PC-3 (cell line): Measurements from ENCODE around the gene HRH2. TPM values are rescaled to one million over a fixed set of nuclear protein-coding genes. Genes with fewer than 3 reads are reported as not detected.
A peak's percentile ranks its signal among the peaks of the same experiment; 100 is the strongest.

ENCODE experiments used
- ATAC-seq: fragments of 200-7000 bp; cut with Tn5 transposase; 2 replicates; pipeline ENCODE4 v1.9.1; 2020; ENCODE audit warnings: mild to moderate bottlenecking, moderate library complexity
- BruUV-seq: library from RNA; stranded (reverse); fragments of 400-500 nt; replicated peaks from 2 replicates; lab custom pipeline; 2021; lab: Mats Ljungman, UMichigan
- CTCF ChIA-PET: fragments of 300-600 bp; sonication (Branson Sonifier 250); formaldehyde crosslinking; loops from one replicate; lab custom pipeline; 2022; ENCODE audit warnings: antibody characterized with exemption; lab: Charles Lee
- POLR2A ChIA-PET: fragments of 300-600 bp; sonication (Branson Sonifier 250); formaldehyde crosslinking; loops from one replicate; lab custom pipeline; 2022; ENCODE audit warnings: antibody characterized with exemption; ENCODE audit not compliant: unreplicated experiment; lab: Charles Lee
- DNase-seq: peaks from one replicate; pipeline ENCODE4 v3.0.0-alpha.2; 2015
- H2AFZ ChIP-seq: fragments of 300-600 bp; sonication (generic); 2 replicates; pipeline ENCODE4 v1.6.0; 2016; ENCODE audit warnings: antibody characterized with exemption, low read length
- H3F3A ChIP-seq: fragments of 300-600 bp; sonication (generic); one replicate; pipeline ENCODE4 v1.6.0; 2017; ENCODE audit warnings: antibody characterized with exemption, low read length, control low read depth, mild to moderate bottlenecking; ENCODE audit not compliant: unreplicated experiment
- H3K27ac ChIP-seq: fragments of 300-600 bp; sonication (generic); 2 replicates; pipeline ENCODE4 v1.5.1; 2016; ENCODE audit warnings: mild to moderate bottlenecking, low read length
- H3K27me3 ChIP-seq: fragments of 300-600 bp; sonication (generic); 2 replicates; pipeline ENCODE4 v1.6.1; 2016; ENCODE audit warnings: low read length, mixed read lengths
- H3K36me3 ChIP-seq: fragments of 300-600 bp; sonication (generic); 2 replicates; pipeline ENCODE4 v1.6.1; 2016; ENCODE audit warnings: low read depth, mixed run types, low read length, mixed read lengths
- H3K4me1 ChIP-seq: fragments of 300-600 bp; sonication (generic); 2 replicates; pipeline ENCODE4 v1.5.1; 2016; ENCODE audit warnings: low read length; ENCODE audit not compliant: insufficient read depth
- H3K4me2 ChIP-seq: fragments of 300-600 bp; sonication (generic); 2 replicates; pipeline ENCODE4 v1.6.0; 2016; ENCODE audit warnings: low read length
- H3K4me3 ChIP-seq: fragments of 300-600 bp; sonication (generic); 2 replicates; pipeline ENCODE4 v1.5.1; 2016; ENCODE audit warnings: mild to moderate bottlenecking, low read length, mixed read lengths
- H3K79me2 ChIP-seq: fragments of 300-600 bp; sonication (generic); 2 replicates; pipeline ENCODE4 v1.6.1; 2017; ENCODE audit warnings: low read length, mixed read lengths
- H3K9ac ChIP-seq: fragments of 300-600 bp; sonication (generic); 2 replicates; pipeline ENCODE4 v1.6.0; 2016; ENCODE audit warnings: mild to moderate bottlenecking, low read length
- H3K9me2 ChIP-seq: fragments of 300-600 bp; sonication (generic); replicated peaks from 2 replicates; pipeline ENCODE4 v1.6.1; 2016; ENCODE audit warnings: mixed run types, low read length, mixed read lengths
- H3K9me3 ChIP-seq: fragments of 300-600 bp; sonication (generic); 2 replicates; pipeline ENCODE4 v1.6.1; 2016; ENCODE audit warnings: low read length, mixed read lengths
- H4K20me1 ChIP-seq: fragments of 300-600 bp; sonication (generic); 2 replicates; pipeline ENCODE4 v1.6.1; 2016; ENCODE audit warnings: low read length, mixed read lengths
- EZH2 ChIP-seq: fragments of 300-600 bp; sonication (generic); IDR thresholded peaks from one replicate; pipeline ENCODE4 v1.6.1; 2017; ENCODE audit warnings: antibody characterized with exemption, mild to moderate bottlenecking, low read length; ENCODE audit not compliant: unreplicated experiment
- EZH2phosphoT487 ChIP-seq: fragments of 300-600 bp; sonication (generic); IDR thresholded peaks from 2 replicates; pipeline ENCODE4 v1.6.1; 2018; ENCODE audit warnings: mild to moderate bottlenecking, antibody characterized with exemption, low read length, borderline replicate concordance
- intact Hi-C: fragments of 100-400 bp; cut with micrococcal nuclease; formaldehyde crosslinking; loops from 2 replicates; pipeline ENCODE4 v1.9.0; 2023
- total RNA-seq: library from RNA; depleted of rRNA; stranded (reverse); fragments of >200 nt; gene quantifications from 2 replicates; pipeline ENCODE4 v1.2.3, GENCODE V29; 2014
- TF ChIP-seq, protein P1 (sequence below): fragments of 300-600 bp; sonication (generic); conservative IDR thresholded peaks from 2 replicates; pipeline ENCODE4 v1.5.1; 2017; ENCODE audit warnings: antibody characterized with exemption, low read depth, mild to moderate bottlenecking, low read length

Gene HRH2
- total RNA-seq, 1 experiment from 2014 or later: not detected

DNA sequence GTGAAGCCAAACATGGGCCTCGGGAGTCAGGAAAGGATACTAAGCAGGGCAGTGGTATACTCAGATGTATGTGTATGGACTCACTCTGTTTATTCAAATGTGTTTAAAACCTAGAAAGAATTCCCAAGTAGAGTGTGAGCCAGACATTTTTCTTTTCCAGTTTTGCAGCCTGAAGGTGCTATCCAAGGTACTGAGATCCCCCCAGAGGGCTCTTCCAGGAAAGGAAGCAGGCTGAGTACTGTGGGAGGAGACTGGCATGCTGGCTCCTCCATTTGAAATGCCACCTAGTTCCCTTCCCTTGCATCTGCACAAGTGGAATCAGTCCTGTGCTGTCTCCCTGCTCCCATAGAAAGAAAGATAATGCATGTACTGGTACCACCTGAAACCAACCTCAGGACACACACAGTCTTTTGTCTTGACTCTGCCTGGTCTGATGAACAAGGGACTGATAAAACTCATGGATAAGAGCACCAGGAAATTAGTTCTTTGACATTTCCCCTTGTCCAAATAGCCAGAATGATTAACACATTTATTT, 85.9 kb downstream of the HRH2 start:
- BruUV-seq: no TSS peak
- Histone ChIP-seq H4K20me1 (no peaks in the 10 kb centered on the region), H3F3A (no peaks in the 10 kb centered on the region), H3K9me2 (no peaks in the 10 kb centered on the region), H3K4me1 (no peaks in the 10 kb centered on the region), H3K9ac (no peak overlapping the region), H3K36me3 (no peaks in the 10 kb centered on the region), H2AFZ (no peak overlapping the region), H3K9me3 (no peaks in the 10 kb centered on the region), H3K4me2 (no peak overlapping the region), H3K27me3 (peaks cover 16% of the 10 kb centered on the region), H3K27ac (no peak overlapping the region), H3K79me2 (no peaks in the 10 kb centered on the region), H3K4me3 (no peak overlapping the region)
- CTCF ChIA-PET: no interaction called here
- DNase-seq (peak; percentile 44), ATAC-seq (no peak)
- intact Hi-C loops: no loop called here
- POLR2A ChIA-PET: no interaction called here
- TF ChIP-seq EZH2phosphoT487: no peak
- no peak for TF ChIP-seq EZH2
- TF ChIP-seq, protein P1, sequence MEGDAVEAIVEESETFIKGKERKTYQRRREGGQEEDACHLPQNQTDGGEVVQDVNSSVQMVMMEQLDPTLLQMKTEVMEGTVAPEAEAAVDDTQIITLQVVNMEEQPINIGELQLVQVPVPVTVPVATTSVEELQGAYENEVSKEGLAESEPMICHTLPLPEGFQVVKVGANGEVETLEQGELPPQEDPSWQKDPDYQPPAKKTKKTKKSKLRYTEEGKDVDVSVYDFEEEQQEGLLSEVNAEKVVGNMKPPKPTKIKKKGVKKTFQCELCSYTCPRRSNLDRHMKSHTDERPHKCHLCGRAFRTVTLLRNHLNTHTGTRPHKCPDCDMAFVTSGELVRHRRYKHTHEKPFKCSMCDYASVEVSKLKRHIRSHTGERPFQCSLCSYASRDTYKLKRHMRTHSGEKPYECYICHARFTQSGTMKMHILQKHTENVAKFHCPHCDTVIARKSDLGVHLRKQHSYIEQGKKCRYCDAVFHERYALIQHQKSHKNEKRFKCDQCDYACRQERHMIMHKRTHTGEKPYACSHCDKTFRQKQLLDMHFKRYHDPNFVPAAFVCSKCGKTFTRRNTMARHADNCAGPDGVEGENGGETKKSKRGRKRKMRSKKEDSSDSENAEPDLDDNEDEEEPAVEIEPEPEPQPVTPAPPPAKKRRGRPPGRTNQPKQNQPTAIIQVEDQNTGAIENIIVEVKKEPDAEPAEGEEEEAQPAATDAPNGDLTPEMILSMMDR: no peak

DNA sequence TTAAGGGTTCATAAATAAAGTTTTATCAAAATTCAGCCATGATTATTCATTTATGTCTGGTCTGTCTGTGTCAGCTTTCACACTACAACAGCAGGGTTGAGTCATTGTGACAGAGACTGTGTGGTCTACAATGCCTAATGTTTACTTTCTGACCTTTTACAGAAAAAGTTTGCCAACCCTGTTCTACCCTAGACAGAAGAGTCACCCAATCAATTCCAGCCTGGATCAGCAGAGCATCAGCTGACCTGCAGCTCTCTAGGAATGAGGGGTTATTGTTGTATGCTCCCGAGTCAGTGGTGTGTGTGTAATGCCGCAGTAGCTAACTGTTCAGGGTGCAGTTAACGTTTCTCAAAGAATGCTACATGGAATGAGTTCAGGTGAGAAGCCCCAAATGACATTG, 87.3 kb downstream of the HRH2 start:
- H2AFZ ChIP-seq: no peak overlapping the region
- no TSS peak for BruUV-seq
- no peaks in the 10 kb centered on the region for H3K4me1 ChIP-seq
- H4K20me1 ChIP-seq: no peaks in the 10 kb centered on the region
- no peak overlapping the region for H3K4me2 ChIP-seq
- ChIA-PET POLR2A (no interaction called here), CTCF (no interaction called here)
- intact Hi-C loops: loop anchor here (5.0 kb wide), 1 partner anchor 52 kb away; no protein-coding TSS in a partner anchor
- no peak overlapping the region for H3K4me3 ChIP-seq
- H3K9me3 ChIP-seq: no peaks in the 10 kb centered on the region
- no peaks in the 10 kb centered on the region for H3K9me2 ChIP-seq
- H3K79me2 ChIP-seq: no peaks in the 10 kb centered on the region
- H3K36me3 ChIP-seq: no peaks in the 10 kb centered on the region
- H3K27me3 ChIP-seq: peaks cover 8% of the 10 kb centered on the region; the same call in 1 of the 2 replicates
- TF ChIP-seq, protein P1: no peak
- TF ChIP-seq EZH2phosphoT487: no peak
- TF ChIP-seq EZH2: no peak
- DNase-seq (peak; percentile 51), ATAC-seq (peak; percentile 43)
- H3K9ac ChIP-seq: no peak overlapping the region
- no peaks in the 10 kb centered on the region for H3F3A ChIP-seq
- H3K27ac ChIP-seq: no peak overlapping the region

DNA sequence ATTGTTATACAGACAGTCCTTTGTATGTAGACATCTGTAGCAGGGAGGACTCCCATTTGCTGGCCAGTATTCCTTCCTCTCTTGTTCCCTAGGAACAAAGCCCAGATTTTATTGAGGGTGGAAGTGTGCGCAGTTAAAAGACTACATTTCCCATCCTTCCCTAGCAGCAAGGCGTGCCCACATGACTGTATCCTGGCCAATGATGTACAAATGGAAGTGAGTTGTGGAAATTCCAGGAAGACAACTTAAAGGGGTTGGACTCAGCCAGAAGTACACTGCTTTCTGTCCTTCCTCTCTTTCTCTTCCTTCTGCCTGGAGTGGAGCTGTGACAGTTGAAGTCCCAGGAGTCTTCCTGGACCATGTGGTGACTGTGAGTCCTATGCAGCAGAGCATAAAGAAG, 89.0 kb downstream of the HRH2 start:
- Histone ChIP-seq H2AFZ (no peak overlapping the region), H3K36me3 (no peaks in the 10 kb centered on the region), H3K9ac (no peak overlapping the region), H3F3A (no peaks in the 10 kb centered on the region), H3K79me2 (no peaks in the 10 kb centered on the region), H3K4me3 (no peak overlapping the region), H3K9me2 (no peaks in the 10 kb centered on the region), H4K20me1 (no peaks in the 10 kb centered on the region), H3K4me1 (no peaks in the 10 kb centered on the region), H3K4me2 (no peak overlapping the region), H3K27me3 (no peaks in the 10 kb centered on the region), H3K9me3 (no peaks in the 10 kb centered on the region), H3K27ac (no peak overlapping the region)
- DNase-seq (peak; percentile 25), ATAC-seq (peak; percentile 55; the same call in 1 of the 2 replicates)
- CTCF ChIA-PET: no interaction called here
- BruUV-seq: no TSS peak
- POLR2A ChIA-PET: no interaction called here
- no peak for TF ChIP-seq EZH2
- TF ChIP-seq, protein P1: no peak
- no peak for TF ChIP-seq EZH2phosphoT487
- intact Hi-C loops: loop anchor here (5.0 kb wide), 1 partner anchor 50 kb away; no protein-coding TSS in a partner anchor
